Hepatocyte (in vitro differentiated cells): Measurements from ENCODE around the gene CCM2. TPM values are rescaled to one million over a fixed set of nuclear protein-coding genes. Genes with fewer than 3 reads are reported as not detected.

Experiments used
- DNase-seq: peaks from one replicate; pipeline ENCODE4 v3.0.0-alpha.2; 2016; ENCODE audit warnings: low spot score
- H2AFZ ChIP-seq: fragments of 200-600 bp; sonication (generic); 2 replicates; pipeline ENCODE4 v1.6.0; 2016; ENCODE audit warnings: antibody characterized with exemption, mild to moderate bottlenecking
- H3K27ac ChIP-seq: fragments of 200-600 bp; sonication (generic); 2 replicates; pipeline ENCODE4 v1.5.1; 2016; ENCODE audit warnings: mild to moderate bottlenecking
- H3K27me3 ChIP-seq: fragments of 200-600 bp; sonication (generic); 2 replicates; pipeline ENCODE4 v1.6.1; 2016
- H3K36me3 ChIP-seq: fragments of 200-600 bp; sonication (generic); replicated peaks from 2 replicates; pipeline ENCODE4 v1.5.1; 2016; ENCODE audit warnings: low read depth; ENCODE audit not compliant: insufficient read depth
- H3K4me1 ChIP-seq: fragments of 200-600 bp; sonication (generic); 2 replicates; pipeline ENCODE4 v1.5.1; 2016; ENCODE audit warnings: mild to moderate bottlenecking, moderate library complexity; ENCODE audit not compliant: insufficient read depth
- H3K4me2 ChIP-seq: fragments of 200-600 bp; sonication (generic); 2 replicates; pipeline ENCODE4 v1.6.0; 2016
- H3K4me3 ChIP-seq: fragments of 200-600 bp; sonication (generic); 2 replicates; pipeline ENCODE4 v1.5.1; 2016; ENCODE audit warnings: mild to moderate bottlenecking
- H3K79me2 ChIP-seq: fragments of 200-600 bp; sonication (generic); 2 replicates; pipeline ENCODE4 v1.6.0; 2017; ENCODE audit warnings: mild to moderate bottlenecking
- H3K9me2 ChIP-seq: fragments of 200-600 bp; sonication (generic); replicated peaks from 2 replicates; pipeline ENCODE4 v1.6.0; 2017; ENCODE audit warnings: mild to moderate bottlenecking; ENCODE audit not compliant: insufficient read depth
- H3K9me3 ChIP-seq: fragments of 200-600 bp; sonication (generic); 2 replicates; pipeline ENCODE4 v1.5.1; 2016; ENCODE audit warnings: low read depth, mild to moderate bottlenecking
- H4K20me1 ChIP-seq: fragments of 200-600 bp; sonication (generic); 2 replicates; pipeline ENCODE4 v1.6.0; 2016; ENCODE audit warnings: mild to moderate bottlenecking; ENCODE audit not compliant: insufficient read depth, poor library complexity, severe bottlenecking
- EZH2 ChIP-seq: fragments of 200-600 bp; sonication (generic); IDR thresholded peaks from 2 replicates; pipeline ENCODE4 v1.6.1; 2016; ENCODE audit warnings: antibody characterized with exemption, mild to moderate bottlenecking, borderline replicate concordance
- EZH2phosphoT487 ChIP-seq: fragments of 200-600 bp; sonication (generic); IDR thresholded peaks from one replicate; pipeline ENCODE4 v1.6.1; 2018; ENCODE audit warnings: antibody characterized with exemption, mild to moderate bottlenecking, low read depth, moderate library complexity; ENCODE audit not compliant: unreplicated experiment, severe bottlenecking
- WGBS: methylation state at CpG from one replicate; pipeline ENCODE4 v1.1.6; 2016; ENCODE audit warnings: low lambda C conversion rate; ENCODE audit errors: missing lambda C conversion rate; 5-methylcytosine and 5-hydroxymethylcytosine counted together
- polyA plus RNA-seq: library from polyadenylated mRNA; unstranded; fragments of >200 nt; fragmentation: Nextera tagmentation; extraction: Ambion mirVana; gene quantifications from 2 replicates; pipeline ENCODE4 v1.2.1, GENCODE V29; 2016
- total RNA-seq: library from RNA; depleted of rRNA; stranded (reverse); fragments of >200 nt; gene quantifications from 2 replicates; pipeline ENCODE4 v1.2.3, GENCODE V29; 2014
- TF ChIP-seq, protein P1 (sequence below): fragments of 200-600 bp; sonication (generic); IDR thresholded peaks from 2 replicates; pipeline ENCODE4 v1.5.1; 2016; ENCODE audit warnings: antibody characterized with exemption, mild to moderate bottlenecking; ENCODE audit not compliant: poor library complexity

CCM2 gene
- total and polyA plus RNA-seq, 2 experiments from 2014 or later: 32.2 to 57.1 TPM

DNA sequence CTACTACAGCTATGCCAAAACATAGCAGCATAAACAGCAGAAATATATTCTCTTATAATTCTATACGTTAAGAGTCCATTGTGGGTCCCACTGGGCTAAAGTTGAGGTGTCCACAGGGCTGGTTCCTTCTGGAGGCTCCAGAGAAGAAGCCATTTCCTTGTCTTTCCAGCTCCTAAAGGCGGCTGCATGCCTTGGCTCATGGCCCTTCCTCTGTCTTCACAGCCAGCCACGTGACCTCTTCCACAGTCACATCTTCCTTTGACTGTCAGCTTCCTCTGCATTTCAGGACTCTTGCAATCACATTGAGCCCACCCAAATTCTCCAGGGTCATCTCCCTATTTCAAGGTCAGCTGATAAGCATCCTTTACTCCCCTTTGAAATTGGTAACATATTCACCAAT is 71.5 kb downstream of the CCM2 start:
- TF ChIP-seq EZH2phosphoT487: no peak
- TF ChIP-seq, protein P1, sequence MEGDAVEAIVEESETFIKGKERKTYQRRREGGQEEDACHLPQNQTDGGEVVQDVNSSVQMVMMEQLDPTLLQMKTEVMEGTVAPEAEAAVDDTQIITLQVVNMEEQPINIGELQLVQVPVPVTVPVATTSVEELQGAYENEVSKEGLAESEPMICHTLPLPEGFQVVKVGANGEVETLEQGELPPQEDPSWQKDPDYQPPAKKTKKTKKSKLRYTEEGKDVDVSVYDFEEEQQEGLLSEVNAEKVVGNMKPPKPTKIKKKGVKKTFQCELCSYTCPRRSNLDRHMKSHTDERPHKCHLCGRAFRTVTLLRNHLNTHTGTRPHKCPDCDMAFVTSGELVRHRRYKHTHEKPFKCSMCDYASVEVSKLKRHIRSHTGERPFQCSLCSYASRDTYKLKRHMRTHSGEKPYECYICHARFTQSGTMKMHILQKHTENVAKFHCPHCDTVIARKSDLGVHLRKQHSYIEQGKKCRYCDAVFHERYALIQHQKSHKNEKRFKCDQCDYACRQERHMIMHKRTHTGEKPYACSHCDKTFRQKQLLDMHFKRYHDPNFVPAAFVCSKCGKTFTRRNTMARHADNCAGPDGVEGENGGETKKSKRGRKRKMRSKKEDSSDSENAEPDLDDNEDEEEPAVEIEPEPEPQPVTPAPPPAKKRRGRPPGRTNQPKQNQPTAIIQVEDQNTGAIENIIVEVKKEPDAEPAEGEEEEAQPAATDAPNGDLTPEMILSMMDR: no peak
- TF ChIP-seq EZH2: no peak
- no peaks in the 10 kb centered on the region for H3K9me2 ChIP-seq
- no peaks in the 10 kb centered on the region for H3K27me3 ChIP-seq
- H3K9me3 ChIP-seq: no peaks in the 10 kb centered on the region
- H3K4me1 ChIP-seq: no peaks in the 10 kb centered on the region
- H3K4me2 ChIP-seq: no peak overlapping the region
- H2AFZ ChIP-seq: no peak overlapping the region
- DNase-seq: no peak
- WGBS: 79% methylated on average over 3 of the region's 3 CpGs
- H3K4me3 ChIP-seq: no peak overlapping the region
- H3K79me2 ChIP-seq: no peaks in the 10 kb centered on the region
- no peaks in the 10 kb centered on the region for H3K36me3 ChIP-seq
- H3K27ac ChIP-seq: no peak overlapping the region
- H4K20me1 ChIP-seq: no peaks in the 10 kb centered on the region

GRCh38 chr7:45072131-45073030 is 72.4 kb downstream of the CCM2 start:
- no peak overlapping the region for H3K4me3 ChIP-seq
- no peaks in the 10 kb centered on the region for H3K9me2 ChIP-seq
- H4K20me1 ChIP-seq: no peaks in the 10 kb centered on the region
- DNase-seq: no peak
- TF ChIP-seq EZH2 (no peak), EZH2phosphoT487 (no peak)
- TF ChIP-seq, protein P1: no peak
- no peak overlapping the region for H3K27ac ChIP-seq
- H2AFZ ChIP-seq: no peak overlapping the region
- no peaks in the 10 kb centered on the region for H3K9me3 ChIP-seq
- no peaks in the 10 kb centered on the region for H3K27me3 ChIP-seq
- WGBS: 89% methylated on average over 13 of the region's 13 CpGs
- H3K79me2 ChIP-seq: no peaks in the 10 kb centered on the region
- H3K4me2 ChIP-seq: no peak overlapping the region
- no peaks in the 10 kb centered on the region for H3K4me1 ChIP-seq
- H3K36me3 ChIP-seq: no peaks in the 10 kb centered on the region

DNA sequence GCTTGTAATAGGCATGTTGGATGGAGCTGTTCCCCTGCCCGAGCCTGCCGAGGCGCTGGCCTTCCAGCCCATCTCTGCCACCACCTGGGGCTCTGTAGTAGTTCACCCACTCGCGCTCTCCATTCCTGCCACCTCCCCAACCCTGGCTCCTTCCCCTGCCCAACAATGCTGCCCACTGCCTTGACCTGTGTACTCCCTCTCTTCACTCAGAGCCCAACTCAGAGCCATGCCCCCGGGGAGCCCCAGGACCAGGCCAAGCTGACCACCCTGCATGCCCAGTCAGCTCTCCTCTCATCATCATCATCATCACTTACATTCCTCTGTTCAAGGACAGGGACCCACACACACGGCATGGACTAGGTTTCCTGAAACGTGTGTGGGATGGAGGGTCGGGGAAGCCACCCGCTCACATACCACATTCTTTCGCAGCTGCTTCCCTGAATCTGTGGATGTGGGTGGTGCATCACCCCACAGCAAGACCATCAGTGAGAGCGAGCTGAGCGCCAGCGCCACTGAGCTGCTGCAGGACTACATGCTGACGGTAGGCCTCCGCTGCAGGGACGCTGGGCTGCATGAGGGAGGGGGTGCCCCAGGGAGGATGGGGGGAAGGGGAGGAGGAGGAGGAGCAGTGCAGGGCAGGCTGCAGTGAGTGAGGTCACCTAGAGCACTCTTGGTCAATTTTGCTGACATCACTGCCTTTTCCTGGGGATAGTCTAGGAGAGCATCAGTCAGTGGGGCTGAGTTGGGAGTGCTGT is 73.2 kb downstream of the CCM2 start:
- TF ChIP-seq EZH2: no peak
- TF ChIP-seq EZH2phosphoT487: no peak
- TF ChIP-seq, protein P1: no peak
- DNase-seq: no peak
- no peaks in the 10 kb centered on the region for H3K4me1 ChIP-seq
- H3K9me2 ChIP-seq: no peaks in the 10 kb centered on the region
- no peaks in the 10 kb centered on the region for H3K9me3 ChIP-seq
- H3K27me3 ChIP-seq: no peaks in the 10 kb centered on the region
- H3K27ac ChIP-seq: no peak overlapping the region
- 92% methylated on average over 16 of the region's 17 CpGs for WGBS
- no peak overlapping the region for H2AFZ ChIP-seq
- H3K36me3 ChIP-seq: no peaks in the 10 kb centered on the region
- no peaks in the 10 kb centered on the region for H3K79me2 ChIP-seq
- no peak overlapping the region for H3K4me2 ChIP-seq
- no peak overlapping the region for H3K4me3 ChIP-seq
- no peaks in the 10 kb centered on the region for H4K20me1 ChIP-seq
